ENCODE data around the gene PRKCB.

The PRKCB gene

DNA sequence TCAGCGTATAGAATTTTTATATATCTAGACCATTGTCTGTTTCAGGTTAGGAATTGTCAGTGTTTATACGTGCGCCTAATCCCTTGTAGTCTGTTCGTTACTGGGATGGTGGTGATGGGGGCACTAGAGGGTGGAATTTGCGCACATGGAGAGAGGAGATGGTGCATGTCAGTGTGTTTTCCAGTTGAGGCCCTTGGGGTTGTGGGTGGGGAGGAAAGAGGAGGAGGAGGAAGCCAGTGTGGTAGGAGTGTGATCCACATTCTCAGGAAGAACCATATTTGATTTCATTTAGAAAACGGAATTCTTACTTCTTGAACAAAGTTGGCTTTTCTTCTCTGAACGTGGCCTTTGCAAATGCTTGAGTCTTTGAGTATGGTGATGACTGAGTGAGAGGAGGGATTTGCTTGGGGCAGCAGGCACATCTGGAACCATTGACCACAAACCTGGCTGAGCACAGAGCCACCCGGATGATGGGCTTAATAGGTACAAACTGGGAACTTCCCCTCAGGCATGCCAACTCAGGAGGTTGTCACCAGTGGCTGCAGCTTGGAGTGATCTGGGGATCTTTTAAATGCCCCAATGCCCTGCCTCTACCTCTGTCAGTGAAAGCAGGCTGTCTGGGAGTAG, 98.9 kb downstream of the PRKCB start:
- Mint-ChIP-seq H3K9me3 (no peaks in the 10 kb centered on the region), H3K4me1 (no peaks in the 10 kb centered on the region), H3K27ac (no peak overlapping the region)

GRCh38 chr16:23940111-23940510, 104.3 kb downstream of the PRKCB start:
- Mint-ChIP-seq H3K27me3 (ENCODE audit: low read depth, poor library complexity) (peaks cover 28% of the 10 kb centered on the region), H3K9me3 (no peaks in the 10 kb centered on the region), H3K27ac (no peak overlapping the region), H3K36me3 (ENCODE audit: low read depth) (no peaks in the 10 kb centered on the region), H3K4me3 (no peak overlapping the region), H3K4me1 (peaks cover 3% of the 10 kb centered on the region)
- TF ChIP-seq, protein P1, sequence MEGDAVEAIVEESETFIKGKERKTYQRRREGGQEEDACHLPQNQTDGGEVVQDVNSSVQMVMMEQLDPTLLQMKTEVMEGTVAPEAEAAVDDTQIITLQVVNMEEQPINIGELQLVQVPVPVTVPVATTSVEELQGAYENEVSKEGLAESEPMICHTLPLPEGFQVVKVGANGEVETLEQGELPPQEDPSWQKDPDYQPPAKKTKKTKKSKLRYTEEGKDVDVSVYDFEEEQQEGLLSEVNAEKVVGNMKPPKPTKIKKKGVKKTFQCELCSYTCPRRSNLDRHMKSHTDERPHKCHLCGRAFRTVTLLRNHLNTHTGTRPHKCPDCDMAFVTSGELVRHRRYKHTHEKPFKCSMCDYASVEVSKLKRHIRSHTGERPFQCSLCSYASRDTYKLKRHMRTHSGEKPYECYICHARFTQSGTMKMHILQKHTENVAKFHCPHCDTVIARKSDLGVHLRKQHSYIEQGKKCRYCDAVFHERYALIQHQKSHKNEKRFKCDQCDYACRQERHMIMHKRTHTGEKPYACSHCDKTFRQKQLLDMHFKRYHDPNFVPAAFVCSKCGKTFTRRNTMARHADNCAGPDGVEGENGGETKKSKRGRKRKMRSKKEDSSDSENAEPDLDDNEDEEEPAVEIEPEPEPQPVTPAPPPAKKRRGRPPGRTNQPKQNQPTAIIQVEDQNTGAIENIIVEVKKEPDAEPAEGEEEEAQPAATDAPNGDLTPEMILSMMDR (IDR thresholded peaks at IDR 0.05) = no peak
- no peak for DNase-seq

More for the DNA sequence above, 98.9 kb downstream of the PRKCB start:
- DNase-seq = no peak
- TF ChIP-seq, protein P1 (IDR thresholded peaks at IDR 0.05) = no peak
- Mint-ChIP-seq H3K4me3 (no peak overlapping the region), H3K36me3 (ENCODE audit: low read depth) (no peaks in the 10 kb centered on the region), H3K27me3 (ENCODE audit: low read depth, poor library complexity) (peaks cover 47% of the 10 kb centered on the region)

DNA sequence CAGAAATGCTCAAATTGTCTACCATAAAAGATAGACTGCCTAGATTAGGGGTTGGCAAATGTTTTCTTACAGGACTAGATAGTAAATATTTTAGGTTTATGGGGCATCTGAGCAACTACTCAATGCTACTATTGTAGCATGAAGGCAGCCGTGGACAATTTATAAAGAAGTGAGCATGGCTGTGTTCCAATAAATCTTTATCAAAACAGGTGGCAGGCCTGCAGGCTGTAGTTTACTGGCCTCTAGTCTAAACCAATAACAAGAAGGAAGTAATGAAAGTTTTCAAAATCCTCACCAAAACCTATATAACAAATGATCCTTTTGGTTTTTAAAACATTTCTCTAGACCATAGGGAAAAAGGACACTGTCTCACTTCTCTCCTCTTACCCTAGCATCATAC, 105.2 kb downstream of the PRKCB start:
- peaks cover 25% of the 10 kb centered on the region for H3K27me3 Mint-ChIP-seq (ENCODE audit: low read depth, poor library complexity)
- H3K9me3 Mint-ChIP-seq = no peaks in the 10 kb centered on the region
- H3K36me3 Mint-ChIP-seq (ENCODE audit: low read depth) = no peaks in the 10 kb centered on the region
- no peak for DNase-seq
- no peak overlapping the region for H3K27ac Mint-ChIP-seq
- H3K4me1 Mint-ChIP-seq = peaks cover 5% of the 10 kb centered on the region
- no peak overlapping the region for H3K4me3 Mint-ChIP-seq
- TF ChIP-seq, protein P1 (IDR thresholded peaks at IDR 0.05) = no peak

GRCh38 chr16:23941963-23942564, 106.3 kb downstream of the PRKCB start:
- Mint-ChIP-seq H3K36me3 (ENCODE audit: low read depth) (no peaks in the 10 kb centered on the region), H3K4me3 (no peak overlapping the region), H3K27ac (no peak overlapping the region), H3K4me1 (peaks cover 5% of the 10 kb centered on the region), H3K27me3 (ENCODE audit: low read depth, poor library complexity) (peaks cover 24% of the 10 kb centered on the region), H3K9me3 (no peaks in the 10 kb centered on the region)
- TF ChIP-seq, protein P1 (IDR thresholded peaks at IDR 0.05) = no peak
- DNase-seq = no peak

GRCh38 chr16:23943604-23944003, 107.8 kb downstream of the PRKCB start:
- Mint-ChIP-seq H3K9me3 (no peaks in the 10 kb centered on the region), H3K4me3 (no peak overlapping the region), H3K36me3 (ENCODE audit: low read depth) (no peaks in the 10 kb centered on the region), H3K4me1 (peaks cover 5% of the 10 kb centered on the region), H3K27ac (no peak overlapping the region), H3K27me3 (ENCODE audit: low read depth, poor library complexity) (peaks cover 16% of the 10 kb centered on the region)
- DNase-seq = no peak
- TF ChIP-seq, protein P1 (IDR thresholded peaks at IDR 0.05) = no peak

DNA sequence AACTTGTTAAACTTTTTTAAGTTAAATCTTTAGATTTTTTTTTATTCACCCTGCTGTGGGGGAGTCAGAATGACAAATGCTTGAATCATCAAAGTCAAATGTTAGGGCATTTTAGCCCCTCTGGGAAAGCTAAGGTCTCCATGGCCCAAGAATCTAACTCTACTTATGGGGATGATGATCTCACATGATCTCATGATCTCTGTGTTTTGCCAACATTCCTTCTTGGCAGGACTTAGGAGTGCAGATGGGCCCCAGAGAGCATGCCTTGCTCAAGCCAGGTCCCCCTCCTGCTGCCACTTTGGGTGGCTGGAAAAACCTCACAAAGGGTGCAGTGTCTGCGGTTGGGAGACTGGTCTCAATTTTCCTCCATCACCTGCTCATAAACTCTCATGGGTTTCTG, 108.6 kb downstream of the PRKCB start:
- peaks cover 5% of the 10 kb centered on the region for H3K4me1 Mint-ChIP-seq
- H3K4me3 Mint-ChIP-seq = no peak overlapping the region
- H3K9me3 Mint-ChIP-seq = no peaks in the 10 kb centered on the region
- no peaks in the 10 kb centered on the region for H3K36me3 Mint-ChIP-seq (ENCODE audit: low read depth)
- H3K27ac Mint-ChIP-seq = no peak overlapping the region
- H3K27me3 Mint-ChIP-seq (ENCODE audit: low read depth, poor library complexity) = peaks cover 16% of the 10 kb centered on the region
- no peak for DNase-seq
- TF ChIP-seq, protein P1 (IDR thresholded peaks at IDR 0.05) = no peak
